ENCODE data around the gene GPHN.

Gene GPHN

GRCh38 chr14:66485029-66485428 is 22.9 kb upstream of the GPHN start:
- Histone ChIP-seq H3K4me3 (ENCODE audit: low read depth in 1 of 2, low read length in 1 of 2) (no peak overlapping the region), H3K27ac (no peak overlapping the region), H3K9me3 (no peaks in the 10 kb centered on the region), H3K36me3 (no peaks in the 10 kb centered on the region), H3K27me3 (no peaks in the 10 kb centered on the region), H3K4me1 (ENCODE audit: control insufficient read depth in 1 of 2, insufficient read depth in 1 of 2, low read depth in 1 of 2, low read length in 1 of 2) (no peaks in the 10 kb centered on the region)
- TF ChIP-seq CTCF (IDR thresholded peaks at IDR 0.05): no peak

- no peak for TF ChIP-seq CTCF (IDR thresholded peaks at IDR 0.05)
- no peak within 1 kb of the TSS for H3K4me3 ChIP-seq (ENCODE audit: low read depth in 1 of 2, low read length in 1 of 2)
- no peaks in the 10 kb centered on the region for H3K36me3 ChIP-seq
- H3K27ac ChIP-seq: no peak within 1 kb of the TSS
- H3K27me3 ChIP-seq: no peaks in the 10 kb centered on the region
- no peaks in the 10 kb centered on the region for H3K9me3 ChIP-seq
- H3K4me1 ChIP-seq (ENCODE audit: control insufficient read depth in 1 of 2, insufficient read depth in 1 of 2, low read depth in 1 of 2, low read length in 1 of 2): no peaks in the 10 kb centered on the region
Measured at GRCh38 chr14:66485910-66486421, 22.0 kb upstream of the GPHN start, which contains the start of gene CCDC196. Gene CCDC196, plus strand, starts transcription at chr14:66486371. Its CDS starts 132 bp downstream, at chr14:66486503.

DNA sequence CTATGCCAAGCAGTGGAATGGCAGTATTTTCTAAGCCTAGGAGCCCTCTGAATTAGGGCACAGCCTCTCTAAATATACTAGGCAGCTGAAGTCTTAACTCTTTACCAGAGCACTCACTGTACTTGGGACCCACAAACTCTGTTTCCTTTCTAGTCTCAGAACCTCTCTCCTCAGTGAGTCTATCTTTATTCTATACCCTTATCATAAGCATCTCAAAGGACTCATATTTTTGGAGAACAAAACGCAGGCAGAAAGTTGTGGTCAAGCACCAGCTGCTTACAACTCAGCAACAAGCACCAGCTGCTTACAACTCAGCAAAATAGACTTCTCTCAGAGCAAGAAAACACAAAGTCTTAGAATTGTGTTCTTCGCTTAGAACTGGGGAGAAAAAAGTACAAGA is 20.8 kb upstream of the GPHN start:
- no peak for TF ChIP-seq CTCF (IDR thresholded peaks at IDR 0.05)
- Histone ChIP-seq H3K9me3 (no peaks in the 10 kb centered on the region), H3K27me3 (no peaks in the 10 kb centered on the region), H3K27ac (no peak overlapping the region), H3K4me1 (ENCODE audit: control insufficient read depth in 1 of 2, insufficient read depth in 1 of 2, low read depth in 1 of 2, low read length in 1 of 2) (no peaks in the 10 kb centered on the region), H3K4me3 (ENCODE audit: low read depth in 1 of 2, low read length in 1 of 2) (no peak overlapping the region), H3K36me3 (no peaks in the 10 kb centered on the region)

GRCh38 chr14:66490143-66491111 is 17.5 kb upstream of the GPHN start:
- TF ChIP-seq CTCF (IDR thresholded peaks at IDR 0.05): no peak
- H3K4me3 ChIP-seq (ENCODE audit: low read depth in 1 of 2, low read length in 1 of 2): no peak overlapping the region
- no peaks in the 10 kb centered on the region for H3K27me3 ChIP-seq
- no peak overlapping the region for H3K27ac ChIP-seq
- no peaks in the 10 kb centered on the region for H3K9me3 ChIP-seq
- no peaks in the 10 kb centered on the region for H3K4me1 ChIP-seq (ENCODE audit: control insufficient read depth in 1 of 2, insufficient read depth in 1 of 2, low read depth in 1 of 2, low read length in 1 of 2)
- no peaks in the 10 kb centered on the region for H3K36me3 ChIP-seq

GRCh38 chr14:66493750-66494149 is 14.2 kb upstream of the GPHN start:
- no peak overlapping the region for H3K27ac ChIP-seq
- no peaks in the 10 kb centered on the region for H3K36me3 ChIP-seq
- no peaks in the 10 kb centered on the region for H3K9me3 ChIP-seq
- H3K27me3 ChIP-seq: peaks cover 9% of the 10 kb centered on the region
- no peak for TF ChIP-seq CTCF (IDR thresholded peaks at IDR 0.05)
- H3K4me3 ChIP-seq (ENCODE audit: low read depth in 1 of 2, low read length in 1 of 2): no peak overlapping the region
- no peaks in the 10 kb centered on the region for H3K4me1 ChIP-seq (ENCODE audit: control insufficient read depth in 1 of 2, insufficient read depth in 1 of 2, low read depth in 1 of 2, low read length in 1 of 2)
